Prostate gland (tissue), 2 donors: ENCODE measurements around the gene CNP.

ENCODE experiments used
- CTCF ChIP-seq, 4 experiments: fragments of 200-600 bp in 2 of 4; fragments of 450-650 bp in 2 of 4; sonication (generic) in 2 of 4; IDR thresholded peaks; 1 replicate in 3 of 4; 2 replicates in 1 of 4; pipeline ENCODE4 v1.5.1; 2016 to 2019; ENCODE audit warnings: antibody characterized with exemption in 4 of 4, mild to moderate bottlenecking in 2 of 4, moderate library complexity in 2 of 4
- POLR2A ChIP-seq: fragments of 450-650 bp; IDR thresholded peaks from one replicate; pipeline ENCODE4 v1.6.1; 2016; ENCODE audit warnings: antibody characterized with exemption, mild to moderate bottlenecking
- POLR2AphosphoS5 ChIP-seq: sonication (generic); formaldehyde crosslinking; IDR thresholded peaks from one replicate; pipeline ENCODE4 v1.6.1; 2017; ENCODE audit warnings: antibody characterized with exemption

- TF ChIP-seq CTCF (IDR thresholded peaks at IDR 0.05) (no peak), POLR2AphosphoS5 (no peak), POLR2A (no peak)
Measured at GRCh38 chr17:42005166-42005565, 38.6 kb downstream of the CNP start.
